Kidney (tissue), 14 donors: Measurements from ENCODE around the gene ECE1. TPM values are rescaled to one million over a fixed set of nuclear protein-coding genes. Genes with fewer than 3 reads are reported as not detected.

Experiments used
- DNase-seq, 5 donors: peaks; one replicate each; pipeline ENCODE4 v3.0.0-alpha.2; 2013 to 2020
- FAIRE-seq: peaks from 2 replicates; lab custom pipeline; 2012; peaks lifted over from hg19 to GRCh38; lab: Jason Lieb, UNC
- H3K27ac ChIP-seq, 2 donors: one replicate each; pipeline ENCODE4 v1.7.0; 2013; ENCODE audit warnings: low read depth in 2 of 2, low read length in 2 of 2, inconsistent platforms in 1 of 2
- H3K27me3 ChIP-seq: one replicate; pipeline ENCODE4 v1.7.1; 2013; ENCODE audit warnings: low read length, inconsistent platforms; ENCODE audit not compliant: control insufficient read depth, insufficient read depth
- H3K36me3 ChIP-seq, 3 donors: one replicate each; pipeline versions ENCODE4 v1.7.0 to v1.7.1; 2013; ENCODE audit warnings: low read length in 3 of 3, control low read depth in 1 of 3, inconsistent platforms in 1 of 3; ENCODE audit not compliant: insufficient read depth in 3 of 3, control insufficient read depth in 2 of 3
- H3K4me1 ChIP-seq, 3 donors: one replicate each; pipeline versions ENCODE4 v1.7.0 to v1.7.1; 2013; ENCODE audit warnings: low read length in 3 of 3, inconsistent platforms in 1 of 3, low read depth in 1 of 3; ENCODE audit not compliant: control insufficient read depth in 2 of 3, insufficient read depth in 2 of 3
- H3K4me3 ChIP-seq, 3 donors: one replicate each; pipeline versions ENCODE4 v1.7.0 to v1.8.1; 2013; ENCODE audit warnings: low read length in 3 of 3, control low read depth in 1 of 3, inconsistent platforms in 1 of 3
- H3K9ac ChIP-seq, 3 donors: one replicate each; pipeline versions ENCODE4 v1.7.0 to v1.7.1; 2013; ENCODE audit warnings: low read length in 3 of 3, control low read depth in 1 of 3, inconsistent platforms in 1 of 3
- H3K9me3 ChIP-seq, 3 donors: one replicate each; pipeline versions ENCODE4 v1.7.0 to v1.7.1; 2013; ENCODE audit warnings: low read length in 3 of 3, control low read depth in 1 of 3, inconsistent platforms in 1 of 3; ENCODE audit not compliant: control insufficient read depth in 2 of 3, insufficient read depth in 1 of 3
- intact Hi-C: fragments of 100-400 bp; cut with DNase I; formaldehyde crosslinking; loops from one replicate; pipeline ENCODE4 v1.11.1; 2022
- polyA plus RNA-seq: library from polyadenylated mRNA; stranded (reverse); fragments of 350-450 nt; fragmentation: Illumina TruSeq; extraction: RNeasy Lipid Tissue Mini Kit (QIAGEN cat#74804); gene quantifications from one replicate; pipeline ENCODE4 v1.2.3, GENCODE V29; 2014; ENCODE audit warnings: low read depth, low replicate concordance; ENCODE audit not compliant: insufficient read depth
- total RNA-seq: library from RNA; stranded (reverse); fragmentation: NEBNext Ultra II Directional; extraction: Animal tissue kit (Norgen Biotek cat#: 25700); gene quantifications from one replicate; pipeline ENCODE4 v1.2.1, GENCODE V29; 2021
- TF ChIP-seq, protein P1 (sequence below): IDR thresholded peaks from 3 replicates; pipeline ENCODE4 v1.5.1; 2012; ENCODE audit warnings: mild to moderate bottlenecking, moderate library complexity, borderline replicate concordance; ENCODE audit not compliant: insufficient read depth; ENCODE audit errors: extremely low read depth
- donor health status: control.
- donor health status: control.
- donor health status: control.
- donor health status: control.
- donor health status: control.
- donor health status: DM: yes; HTN: yes; CAD: no.
- donor health status: Normal renal cell carcinoma (clear cell type).

Gene ECE1
- total and polyA plus RNA-seq, 2 donors from 2014 or later = 30.8 to 128 TPM

DNA sequence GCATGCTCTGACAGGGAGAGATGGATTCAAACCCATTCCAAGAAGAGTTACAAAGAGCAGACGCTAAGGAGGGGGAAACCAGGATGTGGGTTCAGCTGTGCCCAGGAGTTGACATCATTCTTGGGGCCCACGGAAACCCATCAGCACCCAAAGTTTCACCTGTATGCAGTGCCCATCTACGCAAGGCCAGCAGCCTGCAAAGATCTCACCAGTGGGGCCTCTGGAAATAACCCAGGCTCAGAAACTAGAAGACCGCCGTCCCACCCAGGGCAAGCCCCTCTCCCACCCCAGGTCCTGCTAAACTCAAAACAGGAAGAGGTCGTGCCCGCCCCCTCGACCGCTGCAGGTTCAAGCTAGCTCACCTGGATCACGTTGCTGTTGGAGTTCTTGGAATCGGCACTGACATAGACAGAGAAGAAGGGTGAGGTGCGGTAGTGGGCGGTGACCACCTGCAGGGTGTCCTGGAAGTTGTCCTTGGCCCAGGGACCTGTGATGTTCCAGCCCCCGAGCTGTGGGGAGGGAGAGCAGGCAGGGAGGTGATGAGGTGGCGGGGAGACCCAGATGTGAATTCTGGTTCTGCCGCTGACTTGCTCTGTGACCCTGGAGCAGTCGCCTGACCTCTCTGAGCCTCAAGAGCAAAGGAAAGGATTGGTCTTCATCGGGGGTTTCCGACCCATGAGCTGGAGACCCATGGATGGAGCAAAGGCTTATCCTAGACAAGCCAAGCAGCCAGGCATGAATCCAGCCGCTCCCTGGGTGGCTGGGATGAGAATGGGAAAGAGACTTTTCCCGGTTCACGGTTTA, 31.7 kb downstream of the ECE1 start:
- intact Hi-C loops = loop anchor here (10.0 kb wide), 1 partner anchor 86 kb away; no protein-coding TSS in a partner anchor
- TF ChIP-seq, protein P1, sequence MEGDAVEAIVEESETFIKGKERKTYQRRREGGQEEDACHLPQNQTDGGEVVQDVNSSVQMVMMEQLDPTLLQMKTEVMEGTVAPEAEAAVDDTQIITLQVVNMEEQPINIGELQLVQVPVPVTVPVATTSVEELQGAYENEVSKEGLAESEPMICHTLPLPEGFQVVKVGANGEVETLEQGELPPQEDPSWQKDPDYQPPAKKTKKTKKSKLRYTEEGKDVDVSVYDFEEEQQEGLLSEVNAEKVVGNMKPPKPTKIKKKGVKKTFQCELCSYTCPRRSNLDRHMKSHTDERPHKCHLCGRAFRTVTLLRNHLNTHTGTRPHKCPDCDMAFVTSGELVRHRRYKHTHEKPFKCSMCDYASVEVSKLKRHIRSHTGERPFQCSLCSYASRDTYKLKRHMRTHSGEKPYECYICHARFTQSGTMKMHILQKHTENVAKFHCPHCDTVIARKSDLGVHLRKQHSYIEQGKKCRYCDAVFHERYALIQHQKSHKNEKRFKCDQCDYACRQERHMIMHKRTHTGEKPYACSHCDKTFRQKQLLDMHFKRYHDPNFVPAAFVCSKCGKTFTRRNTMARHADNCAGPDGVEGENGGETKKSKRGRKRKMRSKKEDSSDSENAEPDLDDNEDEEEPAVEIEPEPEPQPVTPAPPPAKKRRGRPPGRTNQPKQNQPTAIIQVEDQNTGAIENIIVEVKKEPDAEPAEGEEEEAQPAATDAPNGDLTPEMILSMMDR = no peak
- peaks cover 0 to 21% (median 19%) of the 10 kb centered on the region in 3 donors for H3K4me1 ChIP-seq

DNA sequence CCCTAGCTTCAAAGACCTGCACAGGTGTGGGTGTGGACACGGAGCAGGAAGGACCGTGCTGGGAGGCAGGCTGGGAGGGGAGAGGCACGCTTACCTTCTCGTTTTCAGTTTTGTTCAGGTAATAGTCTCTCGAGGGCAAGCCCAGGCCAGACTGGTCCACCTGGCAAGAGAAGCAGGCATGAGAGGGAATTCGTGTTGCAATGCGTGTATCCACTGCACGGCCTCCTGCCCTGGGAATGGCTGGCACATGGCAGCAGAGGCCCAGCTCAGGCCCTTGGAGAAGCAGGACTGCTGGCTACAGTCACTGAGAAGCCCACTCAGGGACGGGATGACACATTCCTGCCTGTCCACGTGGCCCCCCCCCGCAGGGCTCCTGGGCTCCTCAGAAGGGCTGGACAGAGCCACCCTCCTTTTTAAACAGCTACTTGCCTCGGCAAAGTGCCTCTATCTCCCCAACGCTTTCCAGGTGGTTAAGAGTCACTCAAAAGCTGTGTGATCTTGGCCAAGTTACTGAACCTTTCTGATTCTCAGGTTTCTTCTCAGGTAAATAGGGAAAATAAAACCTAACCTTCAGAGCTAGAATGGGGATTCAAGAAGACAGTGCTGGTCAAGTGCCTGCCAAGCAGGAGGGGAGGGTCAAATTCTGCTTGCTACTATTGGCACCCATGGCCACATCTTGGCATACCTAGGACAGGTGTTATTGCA, 32.7 kb downstream of the ECE1 start:
- DNase-seq (no peak), FAIRE-seq (no peak)
- H3K27ac ChIP-seq = no peak overlapping the region
- TF ChIP-seq, protein P1 = no peak
- intact Hi-C loops = loop anchor here (10.0 kb wide), 1 partner anchor 87 kb away; no protein-coding TSS in a partner anchor
- no peaks in the 10 kb centered on the region for H3K27me3 ChIP-seq
- peaks cover 0 to 6% (median 6%) of the 10 kb centered on the region in 3 donors for H3K36me3 ChIP-seq
- H3K9me3 ChIP-seq = no peaks in the 10 kb centered on the region
- H3K4me3 ChIP-seq = no peak overlapping the region
- H3K4me1 ChIP-seq = peaks cover 0 to 17% (median 14%) of the 10 kb centered on the region in 3 donors
- no peak overlapping the region for H3K9ac ChIP-seq

More for the DNA sequence above, 31.7 kb downstream of the ECE1 start:
- FAIRE-seq (no peak), DNase-seq (no peak)
- Histone ChIP-seq H3K4me3 (no peak overlapping the region), H3K9ac (no peak overlapping the region), H3K27me3 (no peaks in the 10 kb centered on the region), H3K36me3 (peaks cover 0 to 6% (median 6%) of the 10 kb centered on the region in 3 donors), H3K27ac (no peak overlapping the region), H3K9me3 (no peaks in the 10 kb centered on the region)

DNA sequence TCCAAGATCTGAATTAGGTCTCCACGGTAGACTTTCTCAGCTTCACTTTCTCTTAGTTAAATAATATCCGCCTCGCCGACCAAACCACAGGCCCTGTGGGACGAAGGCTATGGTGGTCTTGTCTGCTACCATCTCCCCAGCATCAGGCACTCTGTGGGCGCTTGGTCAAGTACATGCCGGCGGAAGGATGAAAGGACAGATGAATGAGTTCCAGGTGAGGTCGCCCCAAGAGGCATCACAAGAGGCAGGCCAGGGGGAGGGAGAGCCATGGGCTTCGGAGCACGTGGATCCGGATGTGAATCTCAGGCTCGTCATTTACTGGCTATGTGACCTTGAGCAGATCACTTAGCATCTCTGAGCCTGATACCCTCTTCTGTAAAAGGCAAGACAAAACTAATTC, 33.5 kb downstream of the ECE1 start:
- Histone ChIP-seq H3K27me3 (no peaks in the 10 kb centered on the region), H3K9me3 (no peaks in the 10 kb centered on the region), H3K4me3 (no peak overlapping the region), H3K27ac (no peak overlapping the region), H3K9ac (no peak overlapping the region), H3K4me1 (peaks cover 0 to 19% (median 14%) of the 10 kb centered on the region in 3 donors), H3K36me3 (peaks cover 0 to 8% (median 6%) of the 10 kb centered on the region in 3 donors)
- no peak for FAIRE-seq
- DNase-seq = no peak
- intact Hi-C loops = loop anchor here (10.0 kb wide), 1 partner anchor 88 kb away; no protein-coding TSS in a partner anchor
- TF ChIP-seq, protein P1 = no peak
